ENCODE data around the gene DCDC1. TPM values are rescaled to one million over a fixed set of nuclear protein-coding genes. Genes with fewer than 3 reads are reported as not detected.

The DCDC1 gene
- total RNA-seq, 5 donors from 2014 or later (not counting 1 experiment from before 2014, with no cell fraction given), result 0.09 to 1.0 (median 0.22) TPM; not detected in 1

DNA sequence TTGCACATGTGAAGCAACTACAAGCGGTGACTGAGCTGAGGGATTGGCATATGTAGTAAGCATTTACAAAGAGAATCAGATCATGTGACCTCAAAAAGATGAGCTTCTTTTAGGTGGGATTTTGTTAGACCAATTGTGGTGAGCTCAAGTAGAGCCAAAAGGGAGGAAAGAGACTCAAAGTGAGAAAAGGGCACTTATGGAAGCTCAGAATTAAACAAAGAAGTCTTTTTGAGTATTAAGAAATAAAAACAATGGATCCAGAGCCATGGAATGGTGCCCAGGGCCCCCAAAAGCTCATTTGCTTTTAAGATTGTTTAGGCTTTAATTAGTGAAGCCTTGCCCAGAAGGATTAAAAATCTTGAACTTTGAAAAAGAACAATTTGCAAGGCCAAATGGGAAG, 536.7 kb downstream of the DCDC1 start:
- 80% methylated on average over 1 of the region's 1 CpG for WGBS (ENCODE audit: insufficient coverage)
- H3K36me3 Mint-ChIP-seq, result no peaks in the 10 kb centered on the region
- H3K4me1 Mint-ChIP-seq, result no peaks in the 10 kb centered on the region
- peaks cover 0 to 6% of the 10 kb centered on the region in 2 donors for H3K27me3 Mint-ChIP-seq
- Histone ChIP-seq H3K27me3 (replicated peaks in 1 of 2; ENCODE audit: control insufficient read depth in 2 of 2, extremely low read depth in 1 of 2, insufficient read depth in 2 of 2, low read length in 1 of 2) (no peaks in the 10 kb centered on the region), H3K4me1 (ENCODE audit: control insufficient read depth in 1 of 2, extremely low read depth in 1 of 2, insufficient read depth in 2 of 2, low read length in 2 of 2) (no peaks in the 10 kb centered on the region), H3K27ac (ENCODE audit: low read length) (no peak overlapping the region), H3K4me3 (ENCODE audit: control insufficient read depth in 1 of 2, extremely low read depth in 1 of 2, low read length in 1 of 2) (no peak overlapping the region), H3K9me3 (no peaks in the 10 kb centered on the region), H3K36me3 (ENCODE audit: control insufficient read depth in 2 of 2, extremely low read depth in 1 of 2, insufficient read depth in 1 of 2, low read length in 1 of 2) (no peaks in the 10 kb centered on the region)
- POLR2A ChIA-PET, result no interaction called here
- no peak for ATAC-seq (replicated peaks in 1 of 4)
- no peak overlapping the region for H3K4me3 Mint-ChIP-seq
- DNase-seq, result no peak
- CTCF ChIA-PET, result no interaction called here
- no peak overlapping the region for H3K27ac Mint-ChIP-seq
- peaks cover 0 to 21% (median 13%) of the 10 kb centered on the region in 3 donors for H3K9me3 Mint-ChIP-seq

DNA sequence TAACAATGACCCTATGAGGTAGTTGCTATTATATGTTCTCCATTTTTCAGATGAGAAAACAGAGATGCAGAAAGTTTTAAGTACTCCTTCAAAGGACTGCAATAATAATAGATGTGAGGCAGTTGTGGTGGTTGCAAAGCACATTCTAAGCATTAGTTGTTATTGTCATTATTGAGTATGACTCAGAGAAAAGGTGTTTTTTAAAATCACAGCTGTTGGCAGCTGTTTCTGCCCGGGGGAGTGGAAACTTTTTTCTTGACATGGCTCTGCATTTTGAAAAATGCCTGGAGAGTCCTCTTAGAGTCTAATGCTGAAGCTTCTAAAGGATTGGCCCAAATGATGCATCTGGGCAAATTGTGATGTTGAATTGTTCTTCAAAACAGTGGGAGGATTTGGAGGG, 538.9 kb downstream of the DCDC1 start:
- DNase-seq (no peak), ATAC-seq (replicated peaks in 1 of 4) (no peak)
- H3K36me3 Mint-ChIP-seq, result no peaks in the 10 kb centered on the region
- CTCF ChIA-PET, result no interaction called here
- Histone ChIP-seq H3K27ac (ENCODE audit: low read length) (no peak overlapping the region), H3K4me3 (ENCODE audit: control insufficient read depth in 1 of 2, extremely low read depth in 1 of 2, low read length in 1 of 2) (no peak overlapping the region), H3K27me3 (replicated peaks in 1 of 2; ENCODE audit: control insufficient read depth in 2 of 2, extremely low read depth in 1 of 2, insufficient read depth in 2 of 2, low read length in 1 of 2) (no peaks in the 10 kb centered on the region), H3K9me3 (no peaks in the 10 kb centered on the region), H3K36me3 (ENCODE audit: control insufficient read depth in 2 of 2, extremely low read depth in 1 of 2, insufficient read depth in 1 of 2, low read length in 1 of 2) (no peaks in the 10 kb centered on the region), H3K4me1 (ENCODE audit: control insufficient read depth in 1 of 2, extremely low read depth in 1 of 2, insufficient read depth in 2 of 2, low read length in 2 of 2) (no peaks in the 10 kb centered on the region)
- H3K9me3 Mint-ChIP-seq, result peaks cover 0 to 18% (median 8%) of the 10 kb centered on the region in 3 donors
- POLR2A ChIA-PET, result no interaction called here
- no peak overlapping the region for H3K27ac Mint-ChIP-seq
- peaks cover 0 to 6% of the 10 kb centered on the region in 2 donors for H3K27me3 Mint-ChIP-seq
- 56% methylated on average over 1 of the region's 1 CpG for WGBS (ENCODE audit: insufficient coverage)
- H3K4me3 Mint-ChIP-seq, result no peak overlapping the region
- no peaks in the 10 kb centered on the region for H3K4me1 Mint-ChIP-seq

DNA sequence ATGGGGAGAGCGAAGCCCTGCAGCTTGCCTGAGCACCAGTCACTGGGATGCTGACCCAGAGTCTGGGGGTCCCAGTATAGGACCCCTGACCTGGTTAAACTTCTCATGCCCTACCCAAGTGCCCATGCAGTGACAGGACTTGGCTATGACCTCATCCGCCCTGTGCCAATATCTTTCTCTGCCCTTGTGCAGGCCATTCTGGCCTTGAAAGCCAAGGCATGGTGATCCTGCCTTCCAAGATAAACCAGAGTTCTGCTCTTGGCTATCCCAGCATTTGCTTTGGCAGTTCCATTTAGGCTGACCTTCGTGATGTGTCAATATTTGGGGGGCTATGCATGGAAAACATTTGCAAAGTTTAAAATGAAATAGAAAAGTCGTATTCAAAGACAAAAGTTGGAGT, 542.6 kb downstream of the DCDC1 start:
- no peaks in the 10 kb centered on the region for H3K36me3 Mint-ChIP-seq
- no peaks in the 10 kb centered on the region for H3K4me1 ChIP-seq (ENCODE audit: control insufficient read depth in 1 of 2, extremely low read depth in 1 of 2, insufficient read depth in 2 of 2, low read length in 2 of 2)
- no peaks in the 10 kb centered on the region for H3K27me3 ChIP-seq (replicated peaks in 1 of 2; ENCODE audit: control insufficient read depth in 2 of 2, extremely low read depth in 1 of 2, insufficient read depth in 2 of 2, low read length in 1 of 2)
- no peaks in the 10 kb centered on the region for H3K9me3 ChIP-seq
- H3K36me3 ChIP-seq (ENCODE audit: control insufficient read depth in 2 of 2, extremely low read depth in 1 of 2, insufficient read depth in 1 of 2, low read length in 1 of 2), result no peaks in the 10 kb centered on the region
- ChIA-PET POLR2A (no interaction called here), CTCF (no interaction called here)
- H3K9me3 Mint-ChIP-seq, result peaks cover 0 to 5% (median 0%) of the 10 kb centered on the region in 3 donors
- 62% methylated on average over 4 of the region's 4 CpGs for WGBS (ENCODE audit: insufficient coverage)
- no peaks in the 10 kb centered on the region for H3K4me1 Mint-ChIP-seq
- H3K4me3 Mint-ChIP-seq, result no peak overlapping the region
- no peak for DNase-seq
- no peak overlapping the region for H3K27ac ChIP-seq (ENCODE audit: low read length)
- no peak for ATAC-seq (replicated peaks in 1 of 4)
- H3K27ac Mint-ChIP-seq, result no peak overlapping the region
- H3K4me3 ChIP-seq (ENCODE audit: control insufficient read depth in 1 of 2, extremely low read depth in 1 of 2, low read length in 1 of 2), result no peak overlapping the region
- H3K27me3 Mint-ChIP-seq, result peaks cover 0 to 6% of the 10 kb centered on the region in 2 donors

DNA sequence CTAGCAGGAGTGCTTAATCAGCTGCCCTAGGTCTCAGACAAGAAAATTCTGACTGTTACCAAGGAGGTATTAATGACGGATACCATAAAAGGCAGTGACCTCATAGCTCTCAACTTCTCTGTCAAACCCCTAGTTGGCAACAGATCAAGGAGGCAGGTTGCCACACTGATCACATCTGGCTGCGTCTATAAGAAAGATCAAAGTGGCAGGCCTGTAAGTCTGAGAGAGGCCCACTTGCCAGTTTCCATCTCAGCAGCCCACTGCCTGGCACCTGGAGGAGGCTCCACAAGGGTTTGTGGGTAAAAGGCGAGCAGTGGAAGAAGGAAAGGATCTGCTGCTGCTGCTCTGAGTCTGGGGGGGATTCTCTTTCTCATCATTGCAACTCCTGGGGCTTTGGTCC, 543.8 kb downstream of the DCDC1 start:
- H3K4me3 ChIP-seq (ENCODE audit: control insufficient read depth in 1 of 2, extremely low read depth in 1 of 2, low read length in 1 of 2), result no peak overlapping the region
- H3K9me3 ChIP-seq, result no peaks in the 10 kb centered on the region
- no peak overlapping the region for H3K27ac Mint-ChIP-seq

DNA sequence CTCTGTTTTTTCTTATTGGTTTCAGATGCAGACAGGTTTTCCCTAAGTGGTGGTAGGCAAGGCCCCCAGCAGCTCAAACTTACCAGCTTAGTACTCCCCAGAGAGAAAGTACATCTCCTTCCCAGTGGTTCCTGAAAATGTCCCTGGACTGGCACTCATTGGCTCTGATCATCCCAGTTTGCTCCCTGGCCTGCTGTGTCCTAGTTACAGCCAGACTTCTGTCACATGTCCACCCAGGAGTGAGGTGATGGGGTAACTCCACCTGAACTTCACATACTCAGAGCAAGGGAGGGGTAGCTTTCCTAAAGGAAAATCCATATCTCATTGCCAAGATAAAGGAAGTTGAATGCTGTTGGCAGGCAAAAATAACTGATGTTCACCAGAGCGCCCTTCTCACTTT, 546.4 kb downstream of the DCDC1 start:
- no peaks in the 10 kb centered on the region for H3K4me1 ChIP-seq (ENCODE audit: control insufficient read depth in 1 of 2, extremely low read depth in 1 of 2, insufficient read depth in 2 of 2, low read length in 2 of 2)
- no CpG with 5 or more reads among the region's 1 CpG for WGBS (ENCODE audit: insufficient coverage)
- Mint-ChIP-seq H3K4me1 (no peaks in the 10 kb centered on the region), H3K9me3 (peaks cover 0 to 1% (median 0%) of the 10 kb centered on the region in 3 donors), H3K4me3 (no peak overlapping the region), H3K27me3 (no peaks in the 10 kb centered on the region), H3K27ac (no peak overlapping the region), H3K36me3 (no peaks in the 10 kb centered on the region)
- no peak overlapping the region for H3K4me3 ChIP-seq (ENCODE audit: control insufficient read depth in 1 of 2, extremely low read depth in 1 of 2, low read length in 1 of 2)
- ChIA-PET POLR2A (no interaction called here), CTCF (no interaction called here)
- H3K27me3 ChIP-seq (replicated peaks in 1 of 2; ENCODE audit: control insufficient read depth in 2 of 2, extremely low read depth in 1 of 2, insufficient read depth in 2 of 2, low read length in 1 of 2), result peaks cover 0 to 3% of the 10 kb centered on the region in 2 experiments
- H3K27ac ChIP-seq (ENCODE audit: low read length), result no peak overlapping the region
- no peaks in the 10 kb centered on the region for H3K36me3 ChIP-seq (ENCODE audit: control insufficient read depth in 2 of 2, extremely low read depth in 1 of 2, insufficient read depth in 1 of 2, low read length in 1 of 2)
- DNase-seq, result no peak
- ATAC-seq (replicated peaks in 1 of 4), result no peak
- H3K9me3 ChIP-seq, result no peaks in the 10 kb centered on the region

More for the DNA sequence above, 543.8 kb downstream of the DCDC1 start:
- Histone ChIP-seq H3K36me3 (ENCODE audit: control insufficient read depth in 2 of 2, extremely low read depth in 1 of 2, insufficient read depth in 1 of 2, low read length in 1 of 2) (no peaks in the 10 kb centered on the region), H3K4me1 (ENCODE audit: control insufficient read depth in 1 of 2, extremely low read depth in 1 of 2, insufficient read depth in 2 of 2, low read length in 2 of 2) (no peaks in the 10 kb centered on the region), H3K27ac (ENCODE audit: low read length) (no peak overlapping the region), H3K27me3 (replicated peaks in 1 of 2; ENCODE audit: control insufficient read depth in 2 of 2, extremely low read depth in 1 of 2, insufficient read depth in 2 of 2, low read length in 1 of 2) (no peaks in the 10 kb centered on the region)
- ChIA-PET CTCF (no interaction called here), POLR2A (no interaction called here)
- DNase-seq (no peak), ATAC-seq (replicated peaks in 1 of 4) (no peak)
- WGBS (ENCODE audit: insufficient coverage), result 33% methylated on average over 2 of the region's 3 CpGs
- Mint-ChIP-seq H3K4me3 (no peak overlapping the region), H3K36me3 (no peaks in the 10 kb centered on the region), H3K4me1 (no peaks in the 10 kb centered on the region), H3K9me3 (peaks cover 0 to 5% (median 0%) of the 10 kb centered on the region in 3 donors), H3K27me3 (peaks cover 0 to 3% of the 10 kb centered on the region in 2 donors)

DNA sequence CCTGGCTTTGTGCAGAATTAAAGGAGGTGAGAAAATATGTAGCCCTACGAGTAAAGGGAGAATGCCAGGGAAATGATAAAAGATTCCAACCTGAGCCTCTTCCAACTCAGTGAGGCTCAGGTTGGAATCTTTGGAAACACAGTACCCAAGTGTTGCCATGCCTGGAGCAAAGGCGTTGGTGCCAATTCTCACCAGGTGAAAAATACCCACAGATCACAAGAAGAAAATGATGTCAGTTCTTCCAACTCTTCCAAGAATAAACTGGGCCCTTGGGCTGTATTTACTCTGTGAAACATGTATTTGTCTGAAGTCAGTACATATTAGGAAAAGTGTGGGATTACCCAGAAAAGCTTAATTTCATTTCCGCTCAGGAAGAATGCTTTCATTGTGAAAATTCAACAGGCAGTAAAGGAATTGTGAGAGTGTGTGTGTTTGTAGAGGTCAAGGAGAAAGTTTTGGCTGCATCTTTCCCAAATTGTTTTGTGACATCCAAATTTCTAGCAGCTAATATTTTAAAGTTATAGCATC, 548.0 kb downstream of the DCDC1 start:
- Mint-ChIP-seq H3K4me1 (no peaks in the 10 kb centered on the region), H3K36me3 (no peaks in the 10 kb centered on the region), H3K9me3 (peaks cover 0 to 4% (median 0%) of the 10 kb centered on the region in 3 donors), H3K27me3 (no peaks in the 10 kb centered on the region), H3K4me3 (no peak overlapping the region), H3K27ac (no peak overlapping the region)
- no peak for ATAC-seq (replicated peaks in 1 of 4)
- no peak overlapping the region for H3K27ac ChIP-seq (ENCODE audit: low read length)
- ChIA-PET POLR2A (no interaction called here), CTCF (interaction anchor here in 1 of 2 donors (0.7 kb wide), 1 partner anchor 403 kb away, joined by 3 read pairs; no protein-coding TSS in a partner anchor)
- H3K9me3 ChIP-seq, result no peaks in the 10 kb centered on the region
- WGBS (ENCODE audit: insufficient coverage), result no CpG with 5 or more reads among the region's 3 CpGs
- no peaks in the 10 kb centered on the region for H3K4me1 ChIP-seq (ENCODE audit: control insufficient read depth in 1 of 2, extremely low read depth in 1 of 2, insufficient read depth in 2 of 2, low read length in 2 of 2)
- no peak for DNase-seq
- no peaks in the 10 kb centered on the region for H3K36me3 ChIP-seq (ENCODE audit: control insufficient read depth in 2 of 2, extremely low read depth in 1 of 2, insufficient read depth in 1 of 2, low read length in 1 of 2)
- H3K4me3 ChIP-seq (ENCODE audit: control insufficient read depth in 1 of 2, extremely low read depth in 1 of 2, low read length in 1 of 2), result no peak overlapping the region
- peaks cover 0 to 3% of the 10 kb centered on the region in 2 experiments for H3K27me3 ChIP-seq (replicated peaks in 1 of 2; ENCODE audit: control insufficient read depth in 2 of 2, extremely low read depth in 1 of 2, insufficient read depth in 2 of 2, low read length in 1 of 2)

DNA sequence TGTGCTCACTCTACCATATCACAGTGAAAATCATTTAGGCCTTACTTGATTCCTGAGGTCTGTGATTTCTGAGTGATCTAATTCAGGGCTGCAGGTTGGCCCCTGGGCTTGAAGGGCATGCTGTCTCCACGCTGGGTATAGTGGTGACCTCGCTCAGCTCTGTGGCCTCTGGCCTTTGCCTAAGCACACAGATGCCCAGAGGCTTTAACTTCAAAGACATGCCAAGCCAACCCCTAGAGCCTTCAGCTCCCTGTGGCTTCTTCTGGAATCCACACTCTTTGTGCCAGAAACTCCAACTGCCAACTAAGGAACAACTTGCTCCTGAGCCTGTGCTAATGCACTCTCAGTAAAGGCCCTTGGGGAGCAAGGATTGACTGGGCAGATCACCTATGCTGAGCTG, 550.8 kb downstream of the DCDC1 start:
- Histone ChIP-seq H3K36me3 (ENCODE audit: control insufficient read depth in 2 of 2, extremely low read depth in 1 of 2, insufficient read depth in 1 of 2, low read length in 1 of 2) (no peaks in the 10 kb centered on the region), H3K27ac (ENCODE audit: low read length) (no peak overlapping the region), H3K27me3 (replicated peaks in 1 of 2; ENCODE audit: control insufficient read depth in 2 of 2, extremely low read depth in 1 of 2, insufficient read depth in 2 of 2, low read length in 1 of 2) (peaks cover 0 to 3% of the 10 kb centered on the region in 2 experiments), H3K9me3 (no peaks in the 10 kb centered on the region), H3K4me3 (ENCODE audit: control insufficient read depth in 1 of 2, extremely low read depth in 1 of 2, low read length in 1 of 2) (no peak overlapping the region), H3K4me1 (ENCODE audit: control insufficient read depth in 1 of 2, extremely low read depth in 1 of 2, insufficient read depth in 2 of 2, low read length in 2 of 2) (no peaks in the 10 kb centered on the region)
- peaks cover 0 to 4% (median 0%) of the 10 kb centered on the region in 3 donors for H3K9me3 Mint-ChIP-seq
- POLR2A ChIA-PET, result no interaction called here
- no peak overlapping the region for H3K27ac Mint-ChIP-seq
- H3K27me3 Mint-ChIP-seq, result no peaks in the 10 kb centered on the region
- CTCF ChIA-PET, result no interaction called here
- H3K4me3 Mint-ChIP-seq, result no peak overlapping the region
- WGBS (ENCODE audit: insufficient coverage), result 60% methylated on average over 2 of the region's 2 CpGs
- ATAC-seq (replicated peaks in 1 of 4) (no peak), DNase-seq (no peak)
- no peaks in the 10 kb centered on the region for H3K4me1 Mint-ChIP-seq
- no peaks in the 10 kb centered on the region for H3K36me3 Mint-ChIP-seq
